NCI-H1417 (cell line): ENCODE data around the gene DLGAP5.
A peak's percentile ranks its signal among the peaks of the same experiment; 100 is the strongest.

Source experiments
- DNase-seq, 3 experiments: peaks; one replicate each; lab custom pipeline; 2025; lab: John Stamatoyannopoulos, UW

DLGAP5 gene

DNA sequence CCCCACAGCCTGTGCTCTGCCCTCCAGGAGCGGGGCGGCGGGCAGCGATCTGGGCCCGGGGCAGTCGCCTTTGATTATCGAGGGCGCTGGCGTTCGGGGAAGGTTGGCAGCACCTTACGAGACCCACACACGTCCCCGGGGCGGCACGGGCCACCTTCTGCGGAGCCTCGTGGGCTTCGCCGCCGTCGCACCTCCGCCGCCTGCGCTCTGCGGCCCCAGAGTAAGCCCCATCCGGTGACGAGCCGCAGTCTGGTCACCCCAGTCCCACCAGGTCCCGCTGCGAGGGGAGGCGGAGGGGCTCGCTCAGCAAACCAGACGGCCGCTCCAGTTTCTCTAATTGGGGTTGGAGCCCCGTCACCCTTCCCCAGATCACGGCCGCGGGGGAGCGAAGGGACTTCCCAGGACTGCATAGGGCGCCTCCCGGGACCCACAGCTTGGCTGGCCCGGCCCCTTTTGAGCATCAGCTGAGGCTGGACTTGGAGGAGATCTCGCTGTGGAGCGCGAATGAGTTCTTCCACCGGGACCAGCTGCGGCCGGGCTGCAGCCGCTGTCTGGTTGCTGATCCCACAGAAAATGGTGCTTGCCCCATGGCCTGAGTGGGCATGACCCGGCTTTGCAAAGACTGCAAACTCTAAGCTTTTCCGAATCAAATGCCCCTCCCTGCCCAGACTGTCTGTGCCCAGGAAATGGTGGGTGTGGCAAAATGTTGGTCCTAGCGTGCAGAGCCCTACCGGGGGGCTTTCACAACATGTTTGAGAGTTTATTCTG, 61.8 kb downstream of the DLGAP5 start:
- DNase-seq, result no peak

- DNase-seq, result no peak
These were observed 62.3 kb downstream of the DLGAP5 start, which contains the start of gene LGALS3 for GRCh38 chr14:55129086-55129427. TSS of gene LGALS3 (plus strand) at chr14:55129252. CDS start at chr14:55137374, 8,122 bp downstream.

GRCh38 chr14:55128386-55129085, 62.8 kb downstream of the DLGAP5 start:
- no peak for DNase-seq

- no peak for DNase-seq
These were observed 63.9 kb downstream of the DLGAP5 start for GRCh38 chr14:55127460-55127951.

DNA sequence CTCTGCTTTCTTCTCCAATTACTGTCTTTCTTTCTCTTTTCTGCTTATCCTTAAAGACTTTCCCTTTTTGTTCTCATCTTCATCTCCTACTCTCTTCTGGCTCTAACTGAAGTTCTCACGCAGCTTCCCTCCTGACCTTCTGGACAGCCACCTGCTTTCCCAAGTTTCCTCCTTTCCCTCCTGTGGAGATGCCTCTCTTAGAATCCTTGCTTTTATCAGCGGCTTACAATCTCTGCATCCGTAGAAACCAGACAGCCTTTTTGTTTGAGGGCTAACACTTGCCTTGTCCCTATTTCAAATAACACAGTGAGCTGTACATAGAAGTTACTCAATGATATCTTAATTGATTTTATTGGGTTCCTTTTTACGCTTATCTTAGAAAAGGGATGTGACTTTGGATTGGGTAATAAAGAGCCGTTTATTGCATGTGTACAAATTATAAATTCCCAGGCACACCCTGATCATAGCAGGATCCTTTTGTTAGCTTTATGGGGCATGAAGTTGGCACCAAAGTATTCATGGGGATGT, 64.4 kb downstream of the DLGAP5 start:
- no peak for DNase-seq

DNA sequence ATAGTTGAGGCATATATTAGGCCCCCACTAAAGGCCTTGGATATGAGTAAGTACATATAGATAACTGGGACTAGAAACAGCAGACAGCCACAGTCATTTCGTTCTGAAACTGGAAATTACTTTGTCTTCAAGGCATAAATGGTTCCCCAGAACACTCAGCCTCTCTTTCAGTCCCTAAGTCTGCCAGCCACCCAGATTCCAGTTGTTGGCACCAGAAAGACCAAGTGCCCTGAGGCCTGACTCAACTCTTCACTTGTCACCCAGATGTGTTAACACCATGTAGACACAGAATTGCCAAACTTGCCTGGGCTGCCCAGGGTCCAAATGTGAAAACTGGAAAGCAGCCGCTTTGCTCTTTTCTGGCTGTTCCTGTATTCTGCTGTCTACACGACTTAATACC, 65.4 kb downstream of the DLGAP5 start:
- no peak for DNase-seq

GRCh38 chr14:55125403-55125802, 66.0 kb downstream of the DLGAP5 start:
- peak in 1 of 3 experiments; percentile 61 for DNase-seq

DNA sequence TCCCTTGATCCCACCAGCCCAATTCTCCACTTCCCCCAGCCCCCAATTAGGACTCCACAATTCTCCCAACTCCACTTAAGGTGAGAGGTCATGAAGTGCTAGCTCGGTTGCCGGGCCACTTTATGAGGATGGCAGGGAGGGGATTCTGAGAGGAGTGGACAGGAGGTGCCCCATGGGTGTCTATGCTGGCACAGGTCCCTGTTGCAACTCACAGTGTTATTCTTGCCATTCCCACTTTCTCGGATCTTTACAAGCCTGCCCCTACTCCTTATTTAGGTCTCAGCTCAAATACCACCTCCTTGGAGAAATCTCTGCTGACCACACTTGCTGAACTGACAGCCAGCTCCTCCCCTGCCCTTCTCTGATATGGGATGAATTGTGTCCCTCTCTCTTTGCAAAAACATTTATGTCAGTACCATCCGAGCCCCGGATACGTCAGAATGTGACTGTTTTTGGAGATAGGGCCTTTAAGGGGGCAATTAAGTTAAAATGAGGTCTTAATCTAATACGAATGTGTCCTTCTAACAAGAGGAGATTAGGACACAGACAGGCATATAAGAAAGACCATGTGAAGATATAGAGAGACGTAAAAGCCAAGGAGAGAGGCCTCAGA, 66.5 kb downstream of the DLGAP5 start:
- no peak for DNase-seq

DNA sequence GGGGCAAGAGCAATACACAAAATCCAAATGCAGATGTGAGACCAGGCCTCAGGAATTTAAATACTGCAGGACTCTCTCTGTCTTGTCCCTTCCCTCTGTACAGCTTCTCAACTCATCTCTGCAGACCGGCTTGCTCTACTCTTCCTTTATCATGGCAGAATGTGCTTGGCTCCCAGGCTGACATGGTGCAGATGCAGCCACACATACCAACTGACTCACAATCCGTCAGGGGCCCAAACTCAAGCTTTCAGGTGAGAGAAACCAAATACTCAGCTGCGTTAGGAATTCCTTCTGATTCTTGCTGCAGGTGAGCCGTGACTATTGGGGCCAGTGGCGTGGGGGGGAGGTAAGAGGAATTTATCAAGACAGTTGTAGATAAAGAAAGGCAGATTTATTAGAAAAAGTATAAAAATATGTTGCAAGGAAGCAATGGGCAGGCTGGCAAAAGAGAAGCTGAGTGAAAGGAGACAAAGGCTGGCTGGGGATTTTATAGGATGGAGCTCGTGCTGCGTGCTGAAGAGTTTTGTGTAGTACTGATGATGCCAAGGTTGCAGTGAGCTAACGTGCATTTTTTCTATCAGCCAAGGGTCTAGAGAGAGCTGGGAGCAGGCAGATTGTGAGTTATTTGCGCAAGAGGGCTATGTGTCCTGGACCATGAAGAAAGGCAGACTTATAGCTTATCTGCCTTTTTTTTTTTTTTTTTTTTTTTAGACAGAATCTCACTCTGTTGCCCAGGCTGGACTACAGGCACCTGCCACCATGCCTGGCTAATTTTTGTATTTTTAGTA, 67.3 kb downstream of the DLGAP5 start:
- no peak for DNase-seq

DNA sequence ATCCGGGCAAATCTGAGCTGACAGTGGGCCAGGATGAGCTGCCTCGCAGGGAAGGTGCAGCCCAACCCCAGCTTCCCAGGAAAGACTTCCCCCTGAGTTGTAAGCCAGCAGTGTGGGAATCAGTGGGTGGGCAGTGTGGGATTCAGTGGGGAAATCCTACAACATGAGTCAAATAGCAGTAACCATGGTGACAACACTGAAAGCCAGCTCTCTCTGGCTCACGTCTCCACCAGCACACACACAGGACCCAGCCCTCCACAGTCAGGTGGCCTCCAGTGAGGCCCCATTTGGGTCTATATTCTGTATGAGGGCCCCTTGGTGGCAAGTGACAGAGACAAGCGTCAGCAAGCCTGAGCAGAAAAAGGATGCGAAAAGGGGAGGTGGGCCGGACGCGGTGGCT, 68.3 kb downstream of the DLGAP5 start:
- no peak for DNase-seq

DNA sequence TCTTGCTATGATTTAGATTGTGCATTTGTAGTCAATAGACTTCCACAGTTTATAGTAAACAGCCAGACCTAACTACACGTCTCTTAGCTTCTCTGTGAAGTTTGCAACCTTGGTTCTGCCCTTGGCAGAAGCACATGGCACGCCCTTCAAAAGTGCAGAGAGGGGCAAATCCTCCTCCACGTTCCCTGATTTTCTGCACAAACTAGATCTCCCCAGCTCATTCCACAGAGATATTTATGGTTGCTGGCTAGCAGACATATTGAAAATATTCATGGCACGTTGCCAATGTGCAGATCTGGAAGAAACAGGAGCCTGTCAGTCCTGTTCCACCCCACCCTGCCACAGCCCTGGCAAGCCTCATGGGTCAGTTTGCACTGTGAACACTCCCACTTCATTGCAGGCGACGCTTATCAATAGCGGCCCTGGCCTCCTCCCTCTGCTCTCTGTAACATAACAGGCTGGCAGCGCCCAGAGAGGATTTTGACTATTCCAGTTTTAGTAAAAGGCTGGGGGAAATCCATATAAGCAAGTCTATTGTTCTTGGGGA, 68.9 kb downstream of the DLGAP5 start:
- DNase-seq, result peak in 1 of 3 experiments; percentile 69

DNA sequence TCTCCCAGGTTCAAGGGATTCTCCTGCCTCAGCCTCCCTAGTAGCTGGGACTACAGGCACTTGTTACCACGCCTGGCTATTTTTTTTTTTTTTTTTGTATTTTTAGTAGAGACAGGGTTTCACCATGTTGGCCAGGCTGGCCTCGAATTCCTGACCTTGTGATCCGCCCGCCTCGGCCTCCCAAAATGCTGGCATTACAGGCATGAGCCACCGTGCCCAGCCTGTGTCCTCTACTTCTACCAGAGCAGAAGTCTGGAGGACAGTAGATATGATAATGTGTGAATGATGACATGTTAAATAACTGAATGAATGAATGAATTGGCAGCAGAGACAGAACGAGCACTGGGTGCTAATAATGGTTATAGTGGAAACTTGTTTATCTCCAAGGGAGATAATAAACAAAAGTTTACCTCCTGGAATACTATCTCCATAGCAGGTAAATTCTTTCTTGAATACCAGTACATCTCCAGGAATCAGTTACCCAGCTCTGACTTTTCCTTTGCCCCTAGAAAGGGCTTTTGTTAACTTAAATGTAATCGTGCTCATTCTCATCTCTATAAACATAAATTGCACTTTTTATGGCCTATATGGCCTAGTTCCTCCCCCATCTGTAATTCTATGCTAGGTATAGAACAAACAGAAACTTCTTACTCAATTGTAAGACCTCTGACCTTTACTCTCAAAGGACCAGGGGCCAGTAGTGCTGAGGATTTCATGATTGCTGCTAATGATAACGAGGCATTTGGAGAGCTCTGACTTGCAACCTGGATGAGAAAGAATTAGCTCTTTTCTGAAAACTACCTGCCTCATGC, 69.6 kb downstream of the DLGAP5 start:
- DNase-seq, result no peak

DNA sequence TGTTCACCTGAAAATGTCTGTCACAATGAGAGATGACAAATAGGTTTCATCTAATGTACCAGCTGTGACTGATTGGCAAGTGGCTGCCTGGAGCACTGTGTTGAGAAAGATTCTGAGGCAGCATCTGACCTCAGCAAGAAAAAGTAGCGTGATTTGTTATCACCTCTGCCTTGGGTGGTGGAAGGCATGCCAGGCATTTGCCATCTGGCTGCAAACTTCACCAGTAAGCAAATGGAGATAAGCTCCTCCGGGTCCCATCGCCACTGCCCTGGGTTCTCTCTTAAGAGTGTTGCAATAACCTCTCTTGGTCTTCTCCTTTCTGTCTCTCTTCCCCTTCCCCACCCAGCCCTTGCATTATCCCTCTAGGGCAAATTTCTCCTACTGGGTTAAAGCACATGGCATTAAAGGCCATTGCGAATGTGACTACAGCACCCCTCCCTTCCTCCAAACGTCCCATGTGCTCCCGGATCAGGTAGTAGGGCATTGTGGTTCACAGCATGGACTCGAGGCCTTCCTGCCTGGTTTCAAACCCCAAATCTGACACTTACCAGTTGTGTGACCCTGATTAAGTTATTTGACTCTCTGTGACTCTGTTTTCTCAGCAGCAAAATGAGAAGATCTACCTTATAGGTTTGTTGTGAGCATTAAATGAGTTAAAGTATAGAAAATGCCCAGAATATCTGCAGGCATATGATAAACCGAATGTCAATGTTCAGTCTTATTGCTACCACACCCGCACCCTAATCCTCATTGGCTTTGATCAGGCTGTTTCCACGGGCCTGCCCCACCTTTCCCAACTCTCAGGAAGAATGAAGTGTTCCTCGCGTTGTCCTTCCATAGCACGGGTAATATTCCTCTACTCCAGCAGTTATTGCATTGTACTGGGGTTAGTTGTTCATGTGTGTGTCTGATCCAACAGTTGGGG, 70.6 kb downstream of the DLGAP5 start:
- no peak for DNase-seq

GRCh38 chr14:55118761-55119160, 72.6 kb downstream of the DLGAP5 start:
- no peak for DNase-seq

DNA sequence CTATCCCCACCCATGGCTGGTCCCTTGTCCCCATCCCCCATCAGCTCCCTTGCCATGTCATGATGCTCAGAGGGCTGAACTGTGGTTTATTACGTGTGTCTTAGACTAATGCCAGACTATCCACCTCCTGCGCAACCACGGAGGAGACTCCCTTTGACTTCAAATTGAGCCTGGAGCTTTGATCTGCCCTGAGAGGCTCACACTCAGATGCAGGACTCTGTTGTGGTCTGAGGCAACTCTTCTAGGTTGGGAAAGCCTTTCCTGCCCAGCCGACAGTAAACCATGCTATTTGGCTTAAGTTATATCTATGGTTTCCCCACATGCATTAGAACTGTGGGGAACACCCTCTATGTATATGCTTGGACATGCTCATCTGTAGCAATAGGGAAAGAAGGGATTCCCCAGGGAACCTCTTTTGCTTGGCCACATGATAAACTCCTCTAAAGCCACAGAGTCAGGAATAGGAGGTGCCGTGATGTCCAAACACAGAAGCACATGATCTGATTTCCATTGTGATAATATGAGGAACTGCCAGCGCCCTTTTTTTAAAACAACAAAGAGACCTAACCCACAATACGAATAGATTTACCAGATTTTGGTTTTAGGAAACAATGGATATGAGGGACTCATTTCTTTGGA, 73.5 kb downstream of the DLGAP5 start:
- peak in 1 of 3 experiments; percentile 80 for DNase-seq

DNA sequence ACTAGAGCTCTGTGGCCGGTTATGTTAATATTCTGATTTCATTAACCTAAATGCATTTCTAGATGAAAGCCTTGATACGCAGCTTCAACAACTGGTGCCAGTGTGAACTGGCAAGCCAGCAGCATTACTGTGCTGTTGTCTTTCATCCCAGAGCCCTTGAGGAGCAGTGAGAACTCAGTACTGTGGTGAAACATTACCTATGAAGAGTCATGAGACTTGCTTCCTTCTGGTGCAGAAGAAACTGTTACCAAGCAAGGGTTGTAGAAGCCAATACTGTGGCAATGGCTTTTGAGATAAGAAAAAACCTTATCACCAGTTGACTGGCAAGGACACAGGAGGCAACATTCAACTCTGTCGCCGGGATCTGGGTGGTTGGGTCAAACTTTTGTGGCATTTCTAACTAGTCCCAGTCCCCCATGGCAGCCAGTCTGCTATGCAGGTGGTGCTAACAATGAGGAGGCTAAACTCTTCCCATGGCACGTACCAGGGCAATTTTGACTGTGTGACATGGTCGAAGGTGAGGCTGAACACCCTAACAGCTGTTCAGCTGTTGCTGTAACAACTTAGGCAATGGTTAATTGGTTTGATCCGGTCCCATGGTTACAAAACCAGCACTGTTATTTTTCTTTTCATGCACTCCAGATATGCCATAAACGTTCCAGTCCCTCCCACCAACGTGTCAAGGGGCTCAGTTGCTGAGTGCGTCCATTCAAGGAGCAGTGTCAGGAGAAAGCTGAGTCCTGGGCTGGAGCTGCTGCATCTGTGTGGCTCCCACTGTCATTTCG, 74.9 kb downstream of the DLGAP5 start:
- DNase-seq, result no peak

DNA sequence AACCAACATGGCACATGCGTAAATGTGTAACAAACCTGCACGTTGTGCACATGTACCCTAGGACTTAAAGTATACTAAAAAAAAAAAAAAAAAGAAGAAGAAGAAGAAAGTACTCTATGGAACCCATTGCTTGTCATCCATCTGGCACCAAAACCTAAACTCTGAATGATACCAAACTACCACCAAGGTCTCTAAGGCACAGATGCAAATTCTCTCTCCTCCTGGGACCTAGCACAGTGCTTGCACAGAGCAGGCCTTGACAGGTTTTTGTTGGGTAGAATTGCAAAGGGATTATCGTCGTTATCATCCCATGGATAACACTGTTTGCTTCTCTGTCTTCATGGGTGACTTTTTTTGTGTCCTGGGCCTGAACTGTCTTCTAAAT, 75.5 kb downstream of the DLGAP5 start:
- DNase-seq, result no peak

DNA sequence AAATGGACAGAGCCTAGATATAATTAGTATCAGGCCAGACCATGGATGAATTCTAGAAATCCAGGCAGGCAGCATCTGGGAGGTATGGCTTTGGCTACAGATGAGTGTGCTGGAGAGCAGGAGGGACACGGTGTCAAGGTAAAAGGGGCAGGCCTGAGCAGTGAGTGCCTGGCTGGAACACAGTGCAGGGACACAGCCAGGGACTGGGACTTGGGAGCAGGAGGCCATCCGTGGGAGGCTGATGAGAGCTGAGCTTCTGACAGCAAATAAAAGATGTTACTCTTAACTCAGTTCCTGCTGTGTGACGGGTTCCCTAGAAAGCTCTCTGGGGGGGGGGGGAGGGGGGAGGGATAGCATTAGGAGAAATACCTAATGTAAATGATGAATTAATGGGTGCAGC, 75.9 kb downstream of the DLGAP5 start:
- no peak for DNase-seq
